Thoracic aorta (tissue), 2 donors: ENCODE measurements around the gene OXA1L. TPM values are rescaled to one million over a fixed set of nuclear protein-coding genes. Genes with fewer than 3 reads are reported as not detected.
"Not testable (repeated sequence)": the region's sequence is repeated elsewhere in the genome, so short reads cannot be mapped to it uniquely, and the experiment has no call there.

Source experiments
- ATAC-seq: fragments of 150-250 bp; one replicate; pipeline ENCODE4 v1.8.0; 2017; ENCODE audit warnings: low read depth; ENCODE audit not compliant: insufficient number of reproducible peaks, low FRiP score
- DNase-seq: peaks from one replicate; pipeline ENCODE4 v3.0.0-alpha.2; 2020; ENCODE audit warnings: low spot score
- H3K27ac ChIP-seq, 2 donors: fragments of 200-600 bp; sonication (generic); 1 replicate in 1 of 2; 2 replicates in 1 of 2; pipeline ENCODE4 v1.5.1; 2016; ENCODE audit warnings: mild to moderate bottlenecking in 2 of 2, moderate library complexity in 2 of 2
- H3K27me3 ChIP-seq: fragments of 200-600 bp; sonication (generic); replicated peaks from 2 replicates; pipeline ENCODE4 v1.6.0; 2016; ENCODE audit warnings: mild to moderate bottlenecking; ENCODE audit not compliant: insufficient read depth
- H3K36me3 ChIP-seq: fragments of 200-600 bp; sonication (generic); one replicate; pipeline ENCODE4 v1.5.1; 2016
- H3K4me1 ChIP-seq, 2 donors: fragments of 200-600 bp; sonication (generic); 1 replicate in 1 of 2; 2 replicates in 1 of 2; pipeline versions ENCODE4 v1.5.1 to v1.6.0; 2016; ENCODE audit warnings: low read depth in 2 of 2, mild to moderate bottlenecking in 1 of 2; ENCODE audit not compliant: control insufficient read depth in 1 of 2
- H3K4me3 ChIP-seq: fragments of 200-600 bp; sonication (generic); 2 replicates; pipeline ENCODE4 v1.5.1; 2016; ENCODE audit warnings: mild to moderate bottlenecking
- H3K9me3 ChIP-seq: fragments of 200-600 bp; sonication (generic); 2 replicates; pipeline ENCODE4 v1.5.1; 2016
- CTCF ChIP-seq: fragments of 200-600 bp; sonication (generic); IDR thresholded peaks from one replicate; pipeline ENCODE4 v1.5.1; 2019; ENCODE audit warnings: antibody characterized with exemption
- total RNA-seq, 2 donors: library from RNA; depleted of rRNA; stranded (reverse); fragments of >200 nt; gene quantifications; one replicate each; pipeline versions ENCODE4 v1.1.0 to v1.2.3, GENCODE V29; 2016

OXA1L gene
- total RNA-seq, 2 donors from 2014 or later = 72.2 to 72.6 TPM

GRCh38 chr14:22726012-22726411 is 40.5 kb upstream of the OXA1L start:
- Histone ChIP-seq H3K27ac (no peak overlapping the region), H3K27me3 (no peaks in the 10 kb centered on the region), H3K36me3 (no peaks in the 10 kb centered on the region), H3K9me3 (no peaks in the 10 kb centered on the region), H3K4me3 (no peak overlapping the region), H3K4me1 (no peaks in the 10 kb centered on the region)
- ATAC-seq = no peak
- no peak for TF ChIP-seq CTCF
- DNase-seq = no peak

GRCh38 chr14:22732062-22732461 is 34.4 kb upstream of the OXA1L start:
- not testable (repeated sequence) for DNase-seq, H3K9me3 ChIP-seq, H3K4me1 ChIP-seq, H3K4me3 ChIP-seq, H3K27me3 ChIP-seq, ATAC-seq, H3K36me3 ChIP-seq, H3K27ac ChIP-seq

GRCh38 chr14:22733829-22734228 is 32.7 kb upstream of the OXA1L start:
- no peaks in the 10 kb centered on the region for H3K4me1 ChIP-seq
- H3K9me3 ChIP-seq = no peaks in the 10 kb centered on the region
- no peak for TF ChIP-seq CTCF
- no peak for ATAC-seq
- H3K36me3 ChIP-seq = no peaks in the 10 kb centered on the region
- no peak for DNase-seq
- H3K27ac ChIP-seq = no peak overlapping the region
- H3K27me3 ChIP-seq = no peaks in the 10 kb centered on the region
- no peak overlapping the region for H3K4me3 ChIP-seq

GRCh38 chr14:22735096-22735495 is 31.4 kb upstream of the OXA1L start:
- no peaks in the 10 kb centered on the region for H3K36me3 ChIP-seq
- TF ChIP-seq CTCF = no peak
- ATAC-seq = no peak
- no peaks in the 10 kb centered on the region for H3K4me1 ChIP-seq
- no peak overlapping the region for H3K4me3 ChIP-seq
- no peak for DNase-seq
- no peaks in the 10 kb centered on the region for H3K9me3 ChIP-seq
- H3K27ac ChIP-seq = no peak overlapping the region
- no peaks in the 10 kb centered on the region for H3K27me3 ChIP-seq

- H3K36me3 ChIP-seq, H3K9me3 ChIP-seq, H3K27ac ChIP-seq, DNase-seq, H3K4me1 ChIP-seq, H3K27me3 ChIP-seq, ATAC-seq, H3K4me3 ChIP-seq: not testable (repeated sequence)
These were observed 30.1 kb upstream of the OXA1L start for GRCh38 chr14:22736384-22736783.

- no peak for DNase-seq
- no peak overlapping the region for H3K4me3 ChIP-seq
- no peaks in the 10 kb centered on the region for H3K4me1 ChIP-seq
- no peaks in the 10 kb centered on the region for H3K9me3 ChIP-seq
- H3K36me3 ChIP-seq = no peaks in the 10 kb centered on the region
- ATAC-seq = no peak
- no peak overlapping the region for H3K27ac ChIP-seq
- H3K27me3 ChIP-seq = no peaks in the 10 kb centered on the region
- TF ChIP-seq CTCF = no peak
These were observed 29.4 kb upstream of the OXA1L start for GRCh38 chr14:22737052-22737451.
